GM12878 (cell line): ENCODE results near the gene HCFC1. TPM values are rescaled to one million over a fixed set of nuclear protein-coding genes. Genes with fewer than 3 reads are reported as not detected.
A peak's percentile ranks its signal among the peaks of the same experiment; 100 is the strongest.

Experiments used
- CEBPZ ChIP-seq: fragments of 150-350 bp; IDR thresholded peaks from 2 replicates; pipeline ENCODE4 v1.6.1; 2016; ENCODE audit warnings: low read depth, low read length
- CHD1 ChIP-seq: IDR thresholded peaks from 2 replicates; pipeline ENCODE4 v1.6.1; 2012; ENCODE audit warnings: low read depth, low read length, improper control_type of control experiment
- FOXK2 ChIP-seq: fragments of 450-650 bp; IDR thresholded peaks from 2 replicates; pipeline ENCODE4 v1.6.1; 2017; ENCODE audit warnings: mild to moderate bottlenecking, moderate library complexity
- GABPA ChIP-seq: IDR thresholded peaks from 2 replicates; pipeline ENCODE4 v1.6.1; 2014; ENCODE audit warnings: antibody characterized with exemption, low read depth, mild to moderate bottlenecking, inconsistent platforms
- KAT2A ChIP-seq: conservative IDR thresholded peaks from 2 replicates; pipeline ENCODE4 v1.6.1; 2011; ENCODE audit warnings: low read depth, low read length; ENCODE audit not compliant: control insufficient read depth
- MTA2 ChIP-seq: fragments of 450-650 bp; IDR thresholded peaks from 2 replicates; pipeline ENCODE4 v1.6.1; 2016; ENCODE audit warnings: low read depth, mild to moderate bottlenecking, moderate library complexity
- NR2F1 ChIP-seq: fragments of 450-650 bp; conservative IDR thresholded peaks from 2 replicates; pipeline ENCODE4 v1.6.1; 2017; ENCODE audit warnings: mild to moderate bottlenecking
- PBX3 ChIP-seq: IDR thresholded peaks from 2 replicates; pipeline ENCODE4 v1.6.1; 2011; ENCODE audit warnings: mild to moderate bottlenecking, low read depth, low read length, moderate library complexity; ENCODE audit not compliant: insufficient replicate concordance
- RAD51 ChIP-seq: fragments of 450-650 bp; IDR thresholded peaks from 2 replicates; pipeline ENCODE4 v1.6.1; 2016; ENCODE audit warnings: moderate library complexity, mild to moderate bottlenecking, inconsistent platforms
- SUPT20H ChIP-seq: IDR thresholded peaks from 2 replicates; pipeline ENCODE4 v1.6.1; 2011; ENCODE audit warnings: low read depth, mild to moderate bottlenecking, low read length, moderate library complexity, borderline replicate concordance; ENCODE audit not compliant: control insufficient read depth
- TCF7 ChIP-seq: IDR thresholded peaks from 2 replicates; pipeline ENCODE4 v1.6.1; 2014; ENCODE audit warnings: antibody characterized with exemption, borderline replicate concordance
- USF1 ChIP-seq: IDR thresholded peaks from 2 replicates; pipeline ENCODE4 v1.6.1; 2011; ENCODE audit warnings: borderline replicate concordance, low read depth, mild to moderate bottlenecking, moderate library complexity, mixed read lengths, low read length; ENCODE audit not compliant: insufficient read depth; ENCODE audit errors: extremely low read length
- WRNIP1 ChIP-seq: IDR thresholded peaks from 2 replicates; pipeline ENCODE4 v1.6.1; 2011; ENCODE audit warnings: low read depth, low read length, improper control_type of control experiment, borderline replicate concordance
- ZNF207 ChIP-seq: fragments of 450-650 bp; IDR thresholded peaks from 2 replicates; pipeline ENCODE4 v1.6.1; 2014; ENCODE audit warnings: antibody characterized with exemption, mild to moderate bottlenecking, borderline replicate concordance
- ZNF217 ChIP-seq: fragments of 450-650 bp; IDR thresholded peaks from 2 replicates; pipeline ENCODE4 v1.6.1; 2017; ENCODE audit warnings: antibody characterized with exemption, mild to moderate bottlenecking
- ZNF24 ChIP-seq: fragments of 450-650 bp; IDR thresholded peaks from 2 replicates; pipeline ENCODE4 v1.6.1; 2017; ENCODE audit warnings: antibody characterized with exemption, mild to moderate bottlenecking
- ZNF592 ChIP-seq: fragments of 450-650 bp; IDR thresholded peaks from 2 replicates; pipeline ENCODE4 v1.6.1; 2017; ENCODE audit warnings: mild to moderate bottlenecking, moderate library complexity
- ZSCAN29 ChIP-seq: fragments of 450-650 bp; IDR thresholded peaks from 2 replicates; pipeline ENCODE4 v1.6.1; 2017; ENCODE audit warnings: mild to moderate bottlenecking, moderate library complexity
- polyA plus RNA-seq, 11 experiments: library from polyadenylated mRNA; depleted of rRNA in 4 of 11; unstranded in 6 of 11; stranded (reverse) in 5 of 11; fragments of >200 nt; fragmentation: Nextera tagmentation in 4 of 11; fragmentation: Illumina TruSeq in 1 of 11; extraction: Ambion mirVana in 4 of 11; extraction: Trizol in 1 of 11; gene quantifications; 1 replicate in 1 of 11; 2 replicates in 10 of 11; pipeline versions ENCODE4 v1.2.1 to v1.2.3, GENCODE V29; 2011 to 2016; ENCODE audit warnings: inconsistent platforms in 2 of 11, missing spikeins in 2 of 11, low read depth in 1 of 11
- total RNA-seq, 4 experiments: library from RNA; depleted of rRNA in 3 of 4; stranded (reverse); fragments of >200 nt in 3 of 4; fragmentation: Illumina TruSeq in 1 of 4; extraction: Trizol in 1 of 4; gene quantifications; 2 replicates each; pipeline versions ENCODE4 v1.2.1 to v1.2.3, GENCODE V29; 2013 to 2021

The HCFC1 gene
- total and polyA plus RNA-seq, 10 of the 15 experiments (the other 5 are each of a cell fraction or from before 2014, with no cell fraction given) = 3.9 to 92.7 (median 23.5) TPM

GRCh38 chrX:153972368-153973126 is 929 bp upstream of the HCFC1 start, which contains the start of gene TMEM187 (continued):
- TF ChIP-seq NR2F1 = 0 out of 2 replicates have a peak, but pooled peaks have one; percentile 25
- TF ChIP-seq TCF7 = no peak
- no peak for TF ChIP-seq SUPT20H
- no peak for TF ChIP-seq FOXK2
- no peak for TF ChIP-seq RAD51
- 0 out of 2 replicates have a peak, but pooled peaks have one; percentile 60 for TF ChIP-seq ZSCAN29
- TF ChIP-seq ZNF24 = no peak
- TF ChIP-seq ZNF217 = no peak; the same call in 1 of the 2 replicates
- TF ChIP-seq CEBPZ = no peak
- no peak for TF ChIP-seq USF1
- TF ChIP-seq CHD1 = no peak
- TF ChIP-seq WRNIP1 = no peak
- TF ChIP-seq ZNF207 = no peak
- TF ChIP-seq MTA2 = no peak
- no peak for TF ChIP-seq GABPA
- no peak for TF ChIP-seq PBX3
- TF ChIP-seq KAT2A = no peak
- no peak for TF ChIP-seq ZNF592
